Uterus (tissue), 2 donors: ENCODE data around the gene TCF23.

Source experiments
- POLR2A ChIP-seq, 2 donors: fragments of 450-650 bp; IDR thresholded peaks; one replicate each; pipeline ENCODE4 v1.6.1; 2016; ENCODE audit warnings: antibody characterized with exemption in 2 of 2, mild to moderate bottlenecking in 1 of 2, moderate library complexity in 1 of 2
- TF ChIP-seq, protein P1 (sequence below), 4 experiments: fragments of 200-600 bp in 2 of 4; fragments of 450-650 bp in 2 of 4; sonication (generic) in 2 of 4; IDR thresholded peaks; one replicate each; pipeline ENCODE4 v1.5.1; 2016 to 2019; ENCODE audit warnings: antibody characterized with exemption in 4 of 4, mild to moderate bottlenecking in 2 of 4, moderate library complexity in 1 of 4

DNA sequence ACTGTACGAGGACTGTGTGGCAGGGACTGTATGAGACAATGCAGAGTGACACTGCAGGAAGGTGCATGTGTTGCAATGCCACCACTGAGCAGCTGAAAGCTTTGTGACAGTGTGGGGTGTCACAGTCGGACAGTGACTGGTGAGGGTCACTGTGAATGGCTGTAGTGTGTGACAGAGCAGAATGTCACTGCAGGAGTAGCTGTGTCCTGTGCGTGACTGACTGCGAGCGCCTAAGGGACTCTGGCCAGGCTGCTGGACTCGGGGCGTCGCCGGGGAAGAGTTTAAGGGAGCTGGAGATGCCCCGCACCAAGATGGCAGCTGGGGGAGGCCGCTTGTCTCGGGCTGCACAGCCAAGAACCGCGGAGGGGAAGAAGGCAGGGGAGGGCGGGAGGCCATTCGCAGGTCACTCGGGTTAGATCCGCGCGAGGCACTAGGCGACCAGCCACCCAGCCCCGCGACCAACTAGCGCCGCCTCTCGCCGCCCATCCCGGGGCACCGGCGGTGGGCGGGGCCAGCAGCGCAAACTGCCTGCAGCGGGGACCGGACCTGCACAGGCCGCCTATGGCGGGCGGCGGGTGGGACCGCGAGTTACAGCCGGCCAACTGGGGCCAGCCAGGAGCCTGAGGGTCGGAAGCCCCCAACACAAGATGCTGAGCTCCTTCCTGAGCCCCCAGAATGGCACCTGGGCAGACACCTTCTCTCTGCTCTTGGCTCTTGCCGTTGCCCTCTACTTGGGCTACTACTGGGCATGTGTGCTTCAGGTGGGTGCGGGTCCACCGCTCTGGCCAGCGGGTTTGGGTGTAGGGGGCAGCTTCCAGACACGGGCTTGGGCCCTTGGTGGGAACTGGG, 25.3 kb upstream of the TCF23 start, which contains the start of gene ABHD1:
- TF ChIP-seq, protein P1, sequence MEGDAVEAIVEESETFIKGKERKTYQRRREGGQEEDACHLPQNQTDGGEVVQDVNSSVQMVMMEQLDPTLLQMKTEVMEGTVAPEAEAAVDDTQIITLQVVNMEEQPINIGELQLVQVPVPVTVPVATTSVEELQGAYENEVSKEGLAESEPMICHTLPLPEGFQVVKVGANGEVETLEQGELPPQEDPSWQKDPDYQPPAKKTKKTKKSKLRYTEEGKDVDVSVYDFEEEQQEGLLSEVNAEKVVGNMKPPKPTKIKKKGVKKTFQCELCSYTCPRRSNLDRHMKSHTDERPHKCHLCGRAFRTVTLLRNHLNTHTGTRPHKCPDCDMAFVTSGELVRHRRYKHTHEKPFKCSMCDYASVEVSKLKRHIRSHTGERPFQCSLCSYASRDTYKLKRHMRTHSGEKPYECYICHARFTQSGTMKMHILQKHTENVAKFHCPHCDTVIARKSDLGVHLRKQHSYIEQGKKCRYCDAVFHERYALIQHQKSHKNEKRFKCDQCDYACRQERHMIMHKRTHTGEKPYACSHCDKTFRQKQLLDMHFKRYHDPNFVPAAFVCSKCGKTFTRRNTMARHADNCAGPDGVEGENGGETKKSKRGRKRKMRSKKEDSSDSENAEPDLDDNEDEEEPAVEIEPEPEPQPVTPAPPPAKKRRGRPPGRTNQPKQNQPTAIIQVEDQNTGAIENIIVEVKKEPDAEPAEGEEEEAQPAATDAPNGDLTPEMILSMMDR (IDR thresholded peaks at IDR 0.05) = no peak
- TF ChIP-seq POLR2A (IDR thresholded peaks at IDR 0.05) = no peak
